IMR-90 (cell line): Measurements from ENCODE around the gene DSCAML1. TPM values are rescaled to one million over a fixed set of nuclear protein-coding genes. Genes with fewer than 3 reads are reported as not detected.

ENCODE experiments used
- ATAC-seq: fragments of 200-7000 bp; cut with Tn5 transposase; 2 replicates; pipeline ENCODE4 v1.9.1; 2020; ENCODE audit warnings: low read depth, mild to moderate bottlenecking, moderate library complexity
- BruUV-seq: library from RNA; stranded (reverse); fragments of 400-500 nt; replicated peaks from 2 replicates; lab custom pipeline; 2021; lab: Mats Ljungman, UMichigan
- CTCF ChIA-PET: fragments of 300-600 bp; formaldehyde crosslinking; extraction: SDS; loops from one replicate; lab custom pipeline; 2021; ENCODE audit warnings: antibody characterized with exemption; lab: Yijun Ruan, JAX
- POLR2A ChIA-PET: fragments of 300-600 bp; sonication (Branson Sonifier 250); formaldehyde crosslinking; loops from one replicate; lab custom pipeline; 2022; ENCODE audit warnings: antibody characterized with exemption; ENCODE audit not compliant: unreplicated experiment; lab: Charles Lee
- DNase-seq: peaks from one replicate; pipeline ENCODE4 v3.0.0; 2013
- H2AFZ ChIP-seq: replicated peaks from 2 replicates; pipeline ENCODE3; 2013; ENCODE audit warnings: low read length, mild to moderate bottlenecking; ENCODE audit not compliant: poor library complexity
- H2AK5ac ChIP-seq: 2 replicates; pipeline ENCODE4 v1.6.1; 2013; ENCODE audit warnings: low read depth, low read length, inconsistent platforms
- H2AK9ac ChIP-seq: replicated peaks from 2 replicates; pipeline ENCODE3; 2013; ENCODE audit warnings: mild to moderate bottlenecking, low read depth, low read length, moderate library complexity; ENCODE audit not compliant: poor library complexity
- H2BK120ac ChIP-seq: 2 replicates; pipeline ENCODE4 v1.6.1; 2013; ENCODE audit warnings: low read depth, low read length, inconsistent platforms
- H2BK15ac ChIP-seq: 3 replicates; pipeline ENCODE4 v1.6.1; 2013; ENCODE audit warnings: low read depth, low read length, inconsistent platforms
- H2BK20ac ChIP-seq: 2 replicates; pipeline ENCODE4 v1.6.1; 2013; ENCODE audit warnings: low read depth, mild to moderate bottlenecking, inconsistent platforms, low read length, moderate library complexity
- H2BK5ac ChIP-seq: 2 replicates; pipeline ENCODE4 v1.6.1; 2013; ENCODE audit warnings: mild to moderate bottlenecking, low read depth, low read length, inconsistent platforms; ENCODE audit not compliant: poor library complexity, severe bottlenecking
- H3K14ac ChIP-seq: replicated peaks from 2 replicates; pipeline ENCODE4 v1.6.1; 2013; ENCODE audit warnings: low read depth, low read length, inconsistent platforms
- H3K18ac ChIP-seq: 2 replicates; pipeline ENCODE4 v1.6.1; 2013; ENCODE audit warnings: low read depth, low read length, control low read depth
- H3K23ac ChIP-seq: 2 replicates; pipeline ENCODE4 v1.6.1; 2013; ENCODE audit warnings: low read depth, low read length, inconsistent platforms
- H3K27ac ChIP-seq: 2 replicates; pipeline ENCODE4 v1.5.1; 2013; ENCODE audit warnings: mild to moderate bottlenecking, control low read depth, low read length; ENCODE audit not compliant: insufficient read depth
- H3K27me3 ChIP-seq: 2 replicates; pipeline ENCODE4 v1.6.1; 2013; ENCODE audit warnings: low read length; ENCODE audit not compliant: control insufficient read depth, insufficient read depth
- H3K36me3 ChIP-seq: 2 replicates; pipeline ENCODE4 v1.6.1; 2013; ENCODE audit warnings: low read length, mixed read lengths; ENCODE audit not compliant: control insufficient read depth, insufficient read depth
- H3K4ac ChIP-seq: 2 replicates; pipeline ENCODE4 v1.6.1; 2013; ENCODE audit warnings: low read depth, low read length, inconsistent platforms
- H3K4me1 ChIP-seq: 2 replicates; pipeline ENCODE4 v1.6.1; 2013; ENCODE audit warnings: low read length, mixed read lengths; ENCODE audit not compliant: control insufficient read depth, insufficient read depth
- H3K4me2 ChIP-seq: 2 replicates; pipeline ENCODE4 v1.6.1; 2013; ENCODE audit warnings: low read depth, mild to moderate bottlenecking, control low read depth, low read length, moderate library complexity
- H3K4me3 ChIP-seq: 2 replicates; pipeline ENCODE4 v1.5.1; 2013; ENCODE audit warnings: low read depth, mild to moderate bottlenecking, control low read depth, low read length, moderate library complexity; ENCODE audit not compliant: insufficient read depth
- H3K56ac ChIP-seq: 2 replicates; pipeline ENCODE4 v1.6.1; 2013; ENCODE audit warnings: low read length, inconsistent platforms; ENCODE audit not compliant: insufficient read depth; ENCODE audit errors: extremely low read depth
- H3K79me1 ChIP-seq, 2 experiments: 2 replicates each; pipeline ENCODE4 v1.6.1; 2013; ENCODE audit warnings: low read length in 2 of 2, inconsistent platforms in 1 of 2, low read depth in 1 of 2
- H3K9ac ChIP-seq: 2 replicates; pipeline ENCODE4 v1.6.1; 2013; ENCODE audit warnings: low read depth, low read length, control low read depth
- H3K9me1 ChIP-seq: 2 replicates; pipeline ENCODE4 v1.6.1; 2013; ENCODE audit warnings: low read length, inconsistent platforms; ENCODE audit not compliant: insufficient read depth
- H3K9me3 ChIP-seq: 2 replicates; pipeline ENCODE4 v1.6.1; 2013; ENCODE audit warnings: low read length; ENCODE audit not compliant: control insufficient read depth, insufficient read depth
- H4K20me1 ChIP-seq: 2 replicates; pipeline ENCODE4 v1.6.1; 2013; ENCODE audit warnings: low read length, inconsistent platforms; ENCODE audit not compliant: insufficient read depth
- H4K5ac ChIP-seq: 2 replicates; pipeline ENCODE4 v1.6.1; 2013; ENCODE audit warnings: mild to moderate bottlenecking, low read depth, low read length, control low read depth
- H4K8ac ChIP-seq, 2 experiments: 2 replicates each; pipeline ENCODE4 v1.6.1; 2013; ENCODE audit warnings: low read depth in 2 of 2, low read length in 2 of 2, control low read depth in 1 of 2, inconsistent platforms in 1 of 2
- H4K91ac ChIP-seq: 2 replicates; pipeline ENCODE4 v1.6.1; 2013; ENCODE audit warnings: low read depth, low read length, inconsistent platforms; ENCODE audit not compliant: insufficient read depth
- MAFK ChIP-seq: IDR thresholded peaks from 2 replicates; pipeline ENCODE4 v1.6.1; 2012; ENCODE audit warnings: low read depth, low read length, improper control_type of control experiment
- SMC3 ChIP-seq: fragments of 150-350 bp; IDR thresholded peaks from 2 replicates; pipeline ENCODE4 v1.6.1; 2016; ENCODE audit warnings: low read depth, mild to moderate bottlenecking, antibody characterized with exemption, low read length, moderate library complexity
- WGBS, 2 experiments: methylation state at CpG; one replicate each; pipeline versions ENCODE4 v1.1.5 to v1.1.7; 2013; ENCODE audit warnings: missing lambda C conversion rate in 2 of 2; ENCODE audit not compliant: insufficient read length in 1 of 2; ENCODE audit errors: extremely low coverage in 2 of 2; 5-methylcytosine and 5-hydroxymethylcytosine counted together
- dilution Hi-C: fragments of 300-500 bp; cut with HindIII; formaldehyde crosslinking; loops from one replicate; pipeline ENCODE4 v1.14.3; 2018; ENCODE audit warnings: low sequenced_read_pairs; ENCODE audit not compliant: unreplicated experiment
- in situ Hi-C: fragments of 300-500 bp; cut with MboI; formaldehyde crosslinking; loops from 3 replicates; pipeline ENCODE4 v1.14.3; 2019; ENCODE audit warnings: low sequenced_read_pairs, inconsistent platforms, mixed read lengths
- intact Hi-C: fragments of 100-400 bp; cut with micrococcal nuclease; formaldehyde crosslinking; loops from 2 replicates; pipeline ENCODE4 v1.10.0; 2022
- polyA plus RNA-seq, 3 experiments: library from polyadenylated mRNA; depleted of rRNA; stranded (reverse); fragments of >200 nt; gene quantifications; 2 replicates each; pipeline ENCODE4 v1.2.3, GENCODE V29; 2012; ENCODE audit warnings: low replicate concordance in 1 of 3
- total RNA-seq: library from RNA; depleted of rRNA; stranded (reverse); fragments of >200 nt; gene quantifications from 2 replicates; pipeline ENCODE4 v1.2.3, GENCODE V29; 2012

DSCAML1 gene
- total and polyA plus RNA-seq, 2 of the 4 experiments (the other 2 are of a cell fraction), result not detected

DNA sequence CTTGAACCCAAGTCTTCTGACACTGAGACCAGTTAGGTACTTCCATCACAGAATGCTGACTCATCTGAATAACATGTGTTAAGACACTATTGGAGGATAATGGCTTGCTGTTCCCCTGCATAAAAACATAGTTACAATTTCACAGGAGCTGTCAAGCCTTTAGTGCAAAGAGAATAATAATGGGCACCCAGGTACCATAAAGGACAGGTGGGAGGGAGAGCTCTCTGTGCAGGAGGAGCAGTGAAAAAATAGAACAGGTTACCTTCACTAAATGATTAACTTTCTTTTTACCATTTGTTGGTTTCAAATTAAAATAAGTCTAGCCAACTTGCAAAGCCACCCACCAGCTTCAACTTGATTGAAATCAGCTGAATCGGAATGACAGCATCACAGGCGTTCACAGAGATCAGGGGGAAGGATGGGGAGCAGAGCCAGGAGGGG is 173.2 kb downstream of the DSCAML1 start:
- no TSS peak for BruUV-seq

More for the DNA sequence above, 173.2 kb downstream of the DSCAML1 start:
- Histone ChIP-seq H2BK15ac (no peak overlapping the region), H3K4me1 (no peaks in the 10 kb centered on the region), H4K5ac (no peak overlapping the region), H3K18ac (no peak overlapping the region), H3K56ac (no peak overlapping the region), H3K27ac (no peak overlapping the region), H3K4me2 (no peak overlapping the region), H4K91ac (no peak overlapping the region), H2AK9ac (no peak overlapping the region), H3K27me3 (peaks cover 5% of the 10 kb centered on the region), H3K4ac (no peak overlapping the region), H4K20me1 (no peaks in the 10 kb centered on the region), H4K8ac (no peak overlapping the region), H3K9me3 (no peaks in the 10 kb centered on the region), H2AK5ac (no peak overlapping the region), H2BK120ac (no peak overlapping the region), H3K79me1 (no peaks in the 10 kb centered on the region), H3K23ac (no peak overlapping the region), H3K14ac (no peak overlapping the region), H2BK20ac (no peak overlapping the region), H3K9ac (no peak overlapping the region), H3K9me1 (no peaks in the 10 kb centered on the region), H3K36me3 (no peaks in the 10 kb centered on the region), H3K4me3 (no peak overlapping the region), H2BK5ac (no peak overlapping the region), H2AFZ (no peak overlapping the region)
- intact Hi-C loops, result loop anchor here (10.0 kb wide), 1 partner anchor 389 kb away; the partner anchor contains the start of genes PCSK7 and RNF214
- dilution Hi-C loops, result no loop called here
- CTCF ChIA-PET, result interaction anchor here (1.5 kb wide), 1 partner anchor 8 kb away, joined by 4 read pairs; no protein-coding TSS in a partner anchor
- ATAC-seq (no peak), DNase-seq (no peak)
- POLR2A ChIA-PET, result no interaction called here
- 0% methylated on average over 1 of the region's 2 CpGs; no CpG with 5 or more reads in 1 of the 2 experiments for WGBS, 2 experiments
- TF ChIP-seq SMC3, result no peak
- peak; percentile 87 for TF ChIP-seq MAFK
- in situ Hi-C loops, result no loop called here
